K562 (cell line): ENCODE data around the gene CASP9. TPM values are rescaled to one million over a fixed set of nuclear protein-coding genes. Genes with fewer than 3 reads are reported as not detected.

ENCODE experiments used
- ARID1B ChIP-seq: fragments of 450-650 bp; IDR thresholded peaks from 2 replicates; pipeline ENCODE4 v1.6.1; 2016; ENCODE audit warnings: antibody characterized with exemption, mild to moderate bottlenecking, inconsistent platforms
- ARID2 ChIP-seq: fragments of 450-650 bp; IDR thresholded peaks from 2 replicates; pipeline ENCODE4 v1.6.1; 2017; ENCODE audit warnings: antibody characterized with exemption, mild to moderate bottlenecking
- FOXP1 ChIP-seq: sonication (generic); formaldehyde crosslinking; IDR thresholded peaks from 2 replicates; pipeline ENCODE4 v1.8.0; 2022; ENCODE audit warnings: mild to moderate bottlenecking, missing genetic modification reagents
- HDAC1 ChIP-seq, 2 experiments: fragments of 450-650 bp; IDR thresholded peaks; 2 replicates each; pipeline ENCODE4 v1.6.1; 2016 to 2017; ENCODE audit warnings: inconsistent platforms in 1 of 2, mild to moderate bottlenecking in 1 of 2, moderate library complexity in 1 of 2
- HMG20A ChIP-seq: fragments of 450-650 bp; formaldehyde crosslinking; conservative IDR thresholded peaks from 2 replicates; pipeline ENCODE4 v1.4.0; 2020; ENCODE audit warnings: mild to moderate bottlenecking, mixed read lengths
- HMG20B ChIP-seq: fragments of 250-450 bp; sonication (Bioruptor Pico); IDR thresholded peaks from 2 replicates; pipeline ENCODE4 v1.5.0; 2021; ENCODE audit warnings: mild to moderate bottlenecking
- HNRNPK ChIP-seq: fragments of 200-400 bp; formaldehyde crosslinking; IDR thresholded peaks from one replicate; pipeline ENCODE4 v1.6.1; 2018; ENCODE audit warnings: mild to moderate bottlenecking, low read depth, low read length; ENCODE audit not compliant: poor library complexity, severe bottlenecking
- JUND ChIP-seq, 2 experiments: IDR thresholded peaks; 2 replicates in 1 of 2; 3 replicates in 1 of 2; pipeline ENCODE4 v1.6.1; 2011; ENCODE audit warnings: borderline replicate concordance in 2 of 2, low read depth in 2 of 2, low read length in 2 of 2, improper control_type of control experiment in 1 of 2, missing biosample characterization in 1 of 2, missing genetic modification characterization in 1 of 2, missing genetic modification reagents in 1 of 2
- NFRKB ChIP-seq: fragments of 450-650 bp; IDR thresholded peaks from 2 replicates; pipeline ENCODE4 v1.6.1; 2016; ENCODE audit warnings: low read depth
- POLR2AphosphoS2 ChIP-seq: IDR thresholded peaks from 2 replicates; pipeline ENCODE4 v1.6.1; 2012; ENCODE audit warnings: low read length, improper control_type of control experiment
- SNIP1 ChIP-seq: fragments of 450-650 bp; IDR thresholded peaks from 2 replicates; pipeline ENCODE4 v1.7.1; 2017; ENCODE audit warnings: low read depth, mild to moderate bottlenecking
- TSC22D4 ChIP-seq: fragments of 450-650 bp; IDR thresholded peaks from 2 replicates; pipeline ENCODE4 v1.6.1; 2016; ENCODE audit warnings: missing genetic modification characterization, missing biosample characterization, control low read depth
- ZNF165 ChIP-seq: fragments of 250-450 bp; sonication (Bioruptor Pico); IDR thresholded peaks from 2 replicates; pipeline ENCODE4 v1.4.0; 2020; ENCODE audit warnings: borderline replicate concordance
- ZNF23 ChIP-seq: fragments of 250-450 bp; sonication (Bioruptor Pico); IDR thresholded peaks from 2 replicates; pipeline ENCODE4 v1.4.0; 2020; ENCODE audit warnings: mild to moderate bottlenecking
- ZNF699 ChIP-seq: fragments of 250-450 bp; sonication (Bioruptor Pico); IDR thresholded peaks from 2 replicates; pipeline ENCODE4 v1.8.0; 2021; ENCODE audit warnings: mild to moderate bottlenecking, moderate library complexity; ENCODE audit not compliant: insufficient replicate concordance
- polyA plus RNA-seq, 8 experiments: library from polyadenylated mRNA; depleted of rRNA in 4 of 8; stranded (reverse) in 5 of 8; unstranded in 3 of 8; fragments of >200 nt; fragmentation: Nextera tagmentation in 2 of 8; fragmentation: Illumina TruSeq in 1 of 8; extraction: Ambion mirVana in 2 of 8; extraction: Trizol in 1 of 8; gene quantifications; 2 replicates each; pipeline versions ENCODE4 v1.2.1 to v1.2.3, GENCODE V29; 2011 to 2014; ENCODE audit warnings: inconsistent platforms in 1 of 8, missing spikeins in 1 of 8
- total RNA-seq, 7 experiments: library from RNA; depleted of rRNA in 6 of 7; stranded (reverse); fragments of >200 nt in 6 of 7; fragmentation: Illumina TruSeq in 2 of 7; extraction: Trizol in 2 of 7; gene quantifications; 2 replicates each; pipeline versions ENCODE4 v1.2.1 to v1.2.3, GENCODE V29; 2011 to 2021; ENCODE audit warnings: low replicate concordance in 1 of 7
- TF ChIP-seq, protein P1 (sequence below): sonication (generic); formaldehyde crosslinking; IDR thresholded peaks from 2 replicates; pipeline ENCODE4 v1.8.0; 2022; ENCODE audit warnings: mild to moderate bottlenecking, missing genetic modification reagents
- TF ChIP-seq, protein P2 (sequence below): sonication (generic); formaldehyde crosslinking; IDR thresholded peaks from 2 replicates; pipeline ENCODE4 v1.8.0; 2023; ENCODE audit warnings: mild to moderate bottlenecking, missing genetic modification reagents
- TF ChIP-seq, protein P3 (sequence below): fragments of 450-650 bp; IDR thresholded peaks from 2 replicates; pipeline ENCODE4 v1.7.0; 2016; ENCODE audit warnings: borderline replicate concordance
- TF ChIP-seq, protein P4 (sequence below), 2 experiments: fragments of 200-800 bp in 1 of 2; sonication (Bioruptor generic) in 1 of 2; sonication (generic) in 1 of 2; formaldehyde crosslinking in 1 of 2; IDR thresholded peaks in 1 of 2; conservative IDR thresholded peaks in 1 of 2; 2 replicates each; pipeline versions ENCODE4 v1.5.0 to v1.6.1; 2016 to 2020; ENCODE audit warnings: missing compliant biosample characterization in 1 of 2, missing genetic modification characterization in 1 of 2, missing genetic modification reagents in 1 of 2
- TF ChIP-seq, protein P5 (sequence below), 2 experiments: IDR thresholded peaks; 2 replicates each; pipeline ENCODE4 v1.6.1; 2011; ENCODE audit warnings: borderline replicate concordance in 1 of 2, control low read depth in 1 of 2, low read depth in 1 of 2, low read length in 1 of 2, mild to moderate bottlenecking in 1 of 2, mixed read lengths in 1 of 2, moderate library complexity in 1 of 2; ENCODE audit not compliant: insufficient read depth in 1 of 2, insufficient read length in 1 of 2, poor library complexity in 1 of 2, severe bottlenecking in 1 of 2; ENCODE audit errors: extremely low read depth in 1 of 2

Gene CASP9
- total and polyA plus RNA-seq, 9 of the 15 experiments (the other 6 are each of a cell fraction or from before 2014, with no cell fraction given), result 10.8 to 54.1 (median 30.7) TPM

DNA sequence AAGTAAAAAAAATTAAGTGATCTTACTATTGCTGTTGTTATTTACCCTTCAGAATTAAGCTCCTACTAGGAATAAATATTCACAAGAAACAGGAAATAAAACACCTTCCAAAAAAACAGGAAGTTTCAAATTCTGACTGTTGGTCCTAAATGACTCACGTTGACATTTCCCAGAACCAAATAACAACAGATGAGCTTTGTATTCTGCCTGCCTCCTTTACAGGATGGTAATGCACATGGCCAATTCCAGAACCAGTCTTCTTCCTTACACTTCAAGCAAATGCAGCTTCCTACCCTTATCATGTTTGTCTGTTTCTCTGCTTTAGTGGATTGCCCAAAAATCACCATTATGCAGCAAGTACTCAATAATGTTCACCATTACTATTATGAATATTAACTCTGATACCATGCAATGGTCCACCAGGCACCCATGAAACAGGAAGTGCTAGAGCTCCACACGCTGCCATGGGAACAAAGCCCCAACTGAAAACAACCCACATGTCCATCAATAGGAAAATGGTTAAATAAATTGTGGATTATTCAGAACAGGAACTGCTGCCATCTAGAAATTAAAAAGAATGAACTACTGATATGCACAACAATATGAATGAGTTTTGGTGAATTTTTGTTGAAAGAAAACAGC lies 8.9 kb downstream of the CASP9 start (continued):
- TF ChIP-seq, protein P1, sequence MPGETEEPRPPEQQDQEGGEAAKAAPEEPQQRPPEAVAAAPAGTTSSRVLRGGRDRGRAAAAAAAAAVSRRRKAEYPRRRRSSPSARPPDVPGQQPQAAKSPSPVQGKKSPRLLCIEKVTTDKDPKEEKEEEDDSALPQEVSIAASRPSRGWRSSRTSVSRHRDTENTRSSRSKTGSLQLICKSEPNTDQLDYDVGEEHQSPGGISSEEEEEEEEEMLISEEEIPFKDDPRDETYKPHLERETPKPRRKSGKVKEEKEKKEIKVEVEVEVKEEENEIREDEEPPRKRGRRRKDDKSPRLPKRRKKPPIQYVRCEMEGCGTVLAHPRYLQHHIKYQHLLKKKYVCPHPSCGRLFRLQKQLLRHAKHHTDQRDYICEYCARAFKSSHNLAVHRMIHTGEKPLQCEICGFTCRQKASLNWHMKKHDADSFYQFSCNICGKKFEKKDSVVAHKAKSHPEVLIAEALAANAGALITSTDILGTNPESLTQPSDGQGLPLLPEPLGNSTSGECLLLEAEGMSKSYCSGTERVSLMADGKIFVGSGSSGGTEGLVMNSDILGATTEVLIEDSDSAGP (CRISPR knock-in tag), result no peak
- TF ChIP-seq, protein P2, sequence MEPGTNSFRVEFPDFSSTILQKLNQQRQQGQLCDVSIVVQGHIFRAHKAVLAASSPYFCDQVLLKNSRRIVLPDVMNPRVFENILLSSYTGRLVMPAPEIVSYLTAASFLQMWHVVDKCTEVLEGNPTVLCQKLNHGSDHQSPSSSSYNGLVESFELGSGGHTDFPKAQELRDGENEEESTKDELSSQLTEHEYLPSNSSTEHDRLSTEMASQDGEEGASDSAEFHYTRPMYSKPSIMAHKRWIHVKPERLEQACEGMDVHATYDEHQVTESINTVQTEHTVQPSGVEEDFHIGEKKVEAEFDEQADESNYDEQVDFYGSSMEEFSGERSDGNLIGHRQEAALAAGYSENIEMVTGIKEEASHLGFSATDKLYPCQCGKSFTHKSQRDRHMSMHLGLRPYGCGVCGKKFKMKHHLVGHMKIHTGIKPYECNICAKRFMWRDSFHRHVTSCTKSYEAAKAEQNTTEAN (CRISPR knock-in tag), result no peak
- peak; percentile 41; the same call in 1 of the 2 replicates for TF ChIP-seq ARID1B
- TF ChIP-seq ZNF23, result no peak
- TF ChIP-seq HNRNPK, result no peak
- TF ChIP-seq ZNF165 (CRISPR knock-in tag), result no peak
- TF ChIP-seq, protein P3, sequence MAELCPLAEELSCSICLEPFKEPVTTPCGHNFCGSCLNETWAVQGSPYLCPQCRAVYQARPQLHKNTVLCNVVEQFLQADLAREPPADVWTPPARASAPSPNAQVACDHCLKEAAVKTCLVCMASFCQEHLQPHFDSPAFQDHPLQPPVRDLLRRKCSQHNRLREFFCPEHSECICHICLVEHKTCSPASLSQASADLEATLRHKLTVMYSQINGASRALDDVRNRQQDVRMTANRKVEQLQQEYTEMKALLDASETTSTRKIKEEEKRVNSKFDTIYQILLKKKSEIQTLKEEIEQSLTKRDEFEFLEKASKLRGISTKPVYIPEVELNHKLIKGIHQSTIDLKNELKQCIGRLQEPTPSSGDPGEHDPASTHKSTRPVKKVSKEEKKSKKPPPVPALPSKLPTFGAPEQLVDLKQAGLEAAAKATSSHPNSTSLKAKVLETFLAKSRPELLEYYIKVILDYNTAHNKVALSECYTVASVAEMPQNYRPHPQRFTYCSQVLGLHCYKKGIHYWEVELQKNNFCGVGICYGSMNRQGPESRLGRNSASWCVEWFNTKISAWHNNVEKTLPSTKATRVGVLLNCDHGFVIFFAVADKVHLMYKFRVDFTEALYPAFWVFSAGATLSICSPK, result no peak
- no peak for TF ChIP-seq ZNF699
- TF ChIP-seq SNIP1, result no peak
- TF ChIP-seq ARID2, result no peak
- no peak for TF ChIP-seq NFRKB
- TF ChIP-seq HDAC1 (IDR thresholded peaks at IDR 0.05), result no peak
- TF ChIP-seq POLR2AphosphoS2, result no peak
- no peak for TF ChIP-seq HMG20B (CRISPR knock-in tag)
- TF ChIP-seq, protein P4, sequence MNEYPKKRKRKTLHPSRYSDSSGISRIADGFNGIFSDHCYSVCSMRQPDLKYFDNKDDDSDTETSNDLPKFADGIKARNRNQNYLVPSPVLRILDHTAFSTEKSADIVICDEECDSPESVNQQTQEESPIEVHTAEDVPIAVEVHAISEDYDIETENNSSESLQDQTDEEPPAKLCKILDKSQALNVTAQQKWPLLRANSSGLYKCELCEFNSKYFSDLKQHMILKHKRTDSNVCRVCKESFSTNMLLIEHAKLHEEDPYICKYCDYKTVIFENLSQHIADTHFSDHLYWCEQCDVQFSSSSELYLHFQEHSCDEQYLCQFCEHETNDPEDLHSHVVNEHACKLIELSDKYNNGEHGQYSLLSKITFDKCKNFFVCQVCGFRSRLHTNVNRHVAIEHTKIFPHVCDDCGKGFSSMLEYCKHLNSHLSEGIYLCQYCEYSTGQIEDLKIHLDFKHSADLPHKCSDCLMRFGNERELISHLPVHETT (CRISPR knock-in tag; conservative IDR thresholded peaks at IDR 0.05 in 1 of 2, IDR thresholded peaks at IDR 0.05 in 1 of 2), result 0 out of 4 replicates have a peak, but pooled peaks of 1 of the 2 experiments have one; percentile 40
- TF ChIP-seq, protein P5, sequence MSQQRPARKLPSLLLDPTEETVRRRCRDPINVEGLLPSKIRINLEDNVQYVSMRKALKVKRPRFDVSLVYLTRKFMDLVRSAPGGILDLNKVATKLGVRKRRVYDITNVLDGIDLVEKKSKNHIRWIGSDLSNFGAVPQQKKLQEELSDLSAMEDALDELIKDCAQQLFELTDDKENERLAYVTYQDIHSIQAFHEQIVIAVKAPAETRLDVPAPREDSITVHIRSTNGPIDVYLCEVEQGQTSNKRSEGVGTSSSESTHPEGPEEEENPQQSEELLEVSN (IDR thresholded peaks at IDR 0.05; ENCODE audit: borderline replicate concordance in 1 of 2, extremely low read depth in 1 of 2, insufficient read depth in 1 of 2, insufficient read length in 1 of 2, low read depth in 1 of 2, low read length in 1 of 2, poor library complexity in 1 of 2, severe bottlenecking in 1 of 2), result no peak
- no peak for TF ChIP-seq HMG20A (CRISPR knock-in tag)
- peak; percentile 83 for TF ChIP-seq JUND (IDR thresholded peaks at IDR 0.05; ENCODE audit: borderline replicate concordance, low read depth, low read length)
- TF ChIP-seq JUND (tag; IDR thresholded peaks at IDR 0.05; ENCODE audit: borderline replicate concordance, low read depth, low read length), result peak; percentile 82; the same call in 2 of the 3 replicates
- TF ChIP-seq TSC22D4 (tag), result no peak
- TF ChIP-seq FOXP1 (CRISPR knock-in tag), result no peak
